ENCODE results near the gene RACGAP1.

GRCh38 chr12:50058743-50059312 lies 33.5 kb upstream of the RACGAP1 start:
- TF ChIP-seq CTCF (conservative IDR thresholded peaks at IDR 0.05): no peak
- TF ChIP-seq EZH2 (IDR thresholded peaks at IDR 0.05; ENCODE audit: low read depth): no peak

Data from PC-9 (cell line).